Measurements from ENCODE around the gene TCERG1L. TPM values are rescaled to one million over a fixed set of nuclear protein-coding genes. Genes with fewer than 3 reads are reported as not detected.

Gene TCERG1L
- total and polyA plus RNA-seq, 11 donors = 0.11 to 0.25 TPM; not detected in 9

- Histone ChIP-seq H3K4me1 (no peaks in the 10 kb centered on the region), H3K4me3 (no peak overlapping the region), H3K9me3 (peaks cover 0 to 12% (median 2%) of the 10 kb centered on the region in 12 donors), H3K36me3 (no peaks in the 10 kb centered on the region), H3K27me3 (peaks cover 0 to 23% (median 5%) of the 10 kb centered on the region in 9 donors), H3K27ac (no peak overlapping the region)
- ATAC-seq = no peak
- WGBS, 4 donors = 78 to 89% (median 84%) methylated on average over 5 to 8 of the region's 8 CpGs
- TF ChIP-seq POLR2A (IDR thresholded peaks at IDR 0.05) (no peak), CTCF (IDR thresholded peaks at IDR 0.05) (no peak)
- intact Hi-C loops (cut with DNase I) = no loop called here
- no peak for DNase-seq
Measured at GRCh38 chr10:131056781-131057180, 254.7 kb downstream of the TCERG1L start.

- ATAC-seq (no peak), DNase-seq (no peak)
- Histone ChIP-seq H3K27me3 (peaks cover 0 to 16% (median 5%) of the 10 kb centered on the region in 9 donors), H3K36me3 (no peaks in the 10 kb centered on the region), H3K4me1 (no peaks in the 10 kb centered on the region), H3K9me3 (peaks cover 0 to 12% (median 2%) of the 10 kb centered on the region in 12 donors), H3K4me3 (no peak overlapping the region), H3K27ac (no peak overlapping the region)
- WGBS, 4 donors = 71 to 80% (median 75%) methylated on average over 11 to 12 of the region's 12 CpGs
- intact Hi-C loops (cut with DNase I) = no loop called here
- no peak for TF ChIP-seq CTCF (IDR thresholded peaks at IDR 0.05)
- TF ChIP-seq POLR2A (IDR thresholded peaks at IDR 0.05) = no peak
Measured at GRCh38 chr10:131056091-131056579, 255.4 kb downstream of the TCERG1L start.

- TF ChIP-seq POLR2A (IDR thresholded peaks at IDR 0.05) (no peak), CTCF (IDR thresholded peaks at IDR 0.05) (no peak)
- H3K36me3 ChIP-seq = no peaks in the 10 kb centered on the region
- no peaks in the 10 kb centered on the region for H3K4me1 ChIP-seq
- ATAC-seq (no peak), DNase-seq (no peak)
- peaks cover 0 to 12% (median 2%) of the 10 kb centered on the region in 12 donors for H3K9me3 ChIP-seq
- no peak overlapping the region for H3K27ac ChIP-seq
- intact Hi-C loops (cut with DNase I) = no loop called here
- peaks cover 0 to 16% (median 5%) of the 10 kb centered on the region in 9 donors for H3K27me3 ChIP-seq
- 75 to 86% (median 80%) methylated on average over 9 of the region's 9 CpGs for WGBS, 4 donors
- no peak overlapping the region for H3K4me3 ChIP-seq
Measured at GRCh38 chr10:131055437-131055836, 256.1 kb downstream of the TCERG1L start.

- H3K27me3 ChIP-seq = peaks cover 0 to 23% (median 5%) of the 10 kb centered on the region in 9 donors
- TF ChIP-seq POLR2A (IDR thresholded peaks at IDR 0.05) = no peak
- TF ChIP-seq CTCF (IDR thresholded peaks at IDR 0.05) = no peak
- no peak for ATAC-seq
Measured at GRCh38 chr10:131053192-131053591, 258.3 kb downstream of the TCERG1L start.

More at GRCh38 chr10:131053192-131053591, 258.3 kb downstream of the TCERG1L start:
- Histone ChIP-seq H3K4me1 (no peaks in the 10 kb centered on the region), H3K36me3 (no peaks in the 10 kb centered on the region), H3K4me3 (no peak overlapping the region), H3K9me3 (peaks cover 0 to 2% (median 0%) of the 10 kb centered on the region in 12 donors), H3K27ac (no peak overlapping the region)
- 59 to 74% (median 63%) methylated on average over 2 of the region's 2 CpGs for WGBS, 4 donors
- DNase-seq = no peak
- intact Hi-C loops (cut with DNase I) = no loop called here
